Left kidney (tissue), 2 donors: ENCODE measurements around the gene ARAF. TPM values are rescaled to one million over a fixed set of nuclear protein-coding genes. Genes with fewer than 3 reads are reported as not detected.
"Not testable (repeated sequence)": the region's sequence is repeated elsewhere in the genome, so short reads cannot be mapped to it uniquely, and the experiment has no call there.

Experiments used
- DNase-seq: peaks from one replicate; pipeline ENCODE4 v3.0.0-alpha.2; 2013
- polyA plus RNA-seq: library from polyadenylated mRNA; unstranded; fragments of 120-200 nt; gene quantifications from one replicate; pipeline ENCODE4 v1.2.1, GENCODE V29; 2013; ENCODE audit not compliant: insufficient read length

Gene ARAF
- polyA plus RNA-seq, 1 donor: 59.5 TPM

DNA sequence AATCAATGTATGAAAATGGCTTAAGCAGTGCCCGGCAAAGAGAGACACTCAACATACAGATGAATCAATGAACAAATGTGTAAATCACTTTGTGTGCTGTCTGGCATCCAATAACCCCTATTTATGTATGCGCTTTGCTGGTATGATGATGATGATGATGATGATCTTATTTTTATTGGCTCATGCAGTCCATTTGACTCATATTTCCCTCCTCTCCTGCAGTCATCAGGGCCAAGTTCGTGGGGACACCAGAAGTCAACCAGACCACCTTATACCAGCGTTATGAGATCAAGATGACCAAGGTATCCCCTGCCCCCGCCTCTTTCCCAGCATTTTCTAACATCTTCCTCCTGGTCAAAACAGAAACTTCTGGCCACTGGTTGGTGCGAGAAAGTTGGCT lies 23.7 kb downstream of the ARAF start:
- DNase-seq: no peak

DNA sequence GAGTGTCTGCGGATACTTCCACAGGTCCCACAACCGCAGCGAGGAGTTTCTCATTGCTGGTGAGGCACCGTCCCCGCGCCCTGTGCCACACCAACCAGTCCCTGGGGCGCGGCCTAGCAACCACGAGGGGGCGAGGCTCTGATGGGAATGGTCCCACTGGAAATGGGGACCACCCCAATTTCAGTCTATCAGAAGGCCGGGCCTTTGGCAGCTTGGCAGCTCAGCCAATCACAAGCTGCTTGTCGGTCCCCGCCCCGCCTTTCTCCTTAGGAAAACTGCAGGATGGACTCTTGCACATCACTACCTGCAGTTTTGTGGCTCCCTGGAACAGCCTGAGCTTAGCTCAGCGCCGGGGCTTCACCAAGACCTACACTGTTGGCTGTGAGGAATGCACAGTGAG lies 24.3 kb downstream of the ARAF start:
- DNase-seq: no peak

DNA sequence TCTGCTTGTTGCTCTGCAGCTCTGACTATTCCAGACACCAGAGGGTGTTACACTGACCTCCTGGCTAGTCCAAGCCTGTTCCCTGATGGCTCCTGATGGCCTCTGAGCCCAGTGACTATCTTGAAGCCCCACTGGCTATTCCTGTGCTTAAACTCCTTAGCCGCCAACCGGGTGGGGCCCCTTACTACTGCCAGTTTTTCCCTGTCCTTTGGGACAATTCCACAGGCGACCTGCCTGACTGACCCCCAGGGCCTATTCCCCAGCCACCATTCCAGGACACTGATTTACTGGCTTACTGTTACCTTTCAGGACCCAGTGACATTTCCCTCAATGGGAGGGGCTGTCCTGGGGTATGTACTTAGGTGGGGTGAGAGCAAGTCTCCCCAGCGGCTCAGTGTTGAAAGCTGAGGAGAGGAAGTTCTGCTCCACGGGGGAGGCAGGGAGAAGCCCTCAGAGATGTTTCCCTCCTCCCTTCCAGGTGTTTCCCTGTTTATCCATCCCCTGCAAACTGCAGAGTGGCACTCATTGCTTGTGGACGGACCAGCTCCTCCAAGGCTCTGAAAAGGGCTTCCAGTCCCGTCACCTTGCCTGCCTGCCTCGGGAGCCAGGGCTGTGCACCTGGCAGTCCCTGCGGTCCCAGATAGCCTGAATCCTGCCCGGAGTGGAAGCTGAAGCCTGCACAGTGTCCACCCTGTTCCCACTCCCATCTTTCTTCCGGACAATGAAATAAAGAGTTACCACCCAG lies 25.2 kb downstream of the ARAF start:
- no peak for DNase-seq

DNA sequence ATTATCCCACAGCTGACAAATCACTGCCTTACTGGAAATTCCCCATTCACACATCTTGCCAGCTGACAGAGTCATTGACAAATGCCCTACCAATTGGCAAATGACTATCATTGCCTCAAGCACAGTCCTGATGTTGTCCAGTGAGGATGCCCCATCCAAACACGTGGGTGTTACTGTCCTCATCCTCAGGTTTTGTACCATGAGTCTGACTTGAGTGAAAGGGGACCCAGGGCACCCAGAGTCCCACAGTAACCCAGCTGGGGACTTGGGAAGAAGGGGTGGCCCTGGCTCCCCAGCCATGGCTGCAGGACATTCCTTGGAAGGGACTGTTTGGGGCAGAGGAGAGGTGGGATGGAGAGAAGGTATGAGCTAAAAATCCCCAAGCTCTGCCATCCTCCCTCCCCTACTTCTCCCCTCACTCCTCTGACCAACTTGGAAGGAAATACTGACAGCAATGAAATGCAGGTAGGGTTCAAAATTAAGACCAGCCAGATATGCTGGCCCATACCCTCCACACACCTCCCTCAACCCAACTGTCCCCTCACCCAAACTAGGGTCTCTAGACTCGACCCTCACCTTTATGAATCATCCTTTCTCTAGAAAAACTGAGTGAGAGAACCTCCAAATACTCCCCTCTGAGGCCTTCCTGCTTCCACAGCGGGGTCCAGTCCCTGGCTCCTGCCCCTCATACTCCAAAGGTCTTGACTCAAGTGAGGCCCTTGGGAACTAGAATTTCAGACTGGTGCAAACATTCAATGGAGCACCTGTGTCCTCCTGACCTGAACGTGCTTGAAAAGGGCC lies 26.3 kb downstream of the ARAF start:
- DNase-seq: no peak

DNA sequence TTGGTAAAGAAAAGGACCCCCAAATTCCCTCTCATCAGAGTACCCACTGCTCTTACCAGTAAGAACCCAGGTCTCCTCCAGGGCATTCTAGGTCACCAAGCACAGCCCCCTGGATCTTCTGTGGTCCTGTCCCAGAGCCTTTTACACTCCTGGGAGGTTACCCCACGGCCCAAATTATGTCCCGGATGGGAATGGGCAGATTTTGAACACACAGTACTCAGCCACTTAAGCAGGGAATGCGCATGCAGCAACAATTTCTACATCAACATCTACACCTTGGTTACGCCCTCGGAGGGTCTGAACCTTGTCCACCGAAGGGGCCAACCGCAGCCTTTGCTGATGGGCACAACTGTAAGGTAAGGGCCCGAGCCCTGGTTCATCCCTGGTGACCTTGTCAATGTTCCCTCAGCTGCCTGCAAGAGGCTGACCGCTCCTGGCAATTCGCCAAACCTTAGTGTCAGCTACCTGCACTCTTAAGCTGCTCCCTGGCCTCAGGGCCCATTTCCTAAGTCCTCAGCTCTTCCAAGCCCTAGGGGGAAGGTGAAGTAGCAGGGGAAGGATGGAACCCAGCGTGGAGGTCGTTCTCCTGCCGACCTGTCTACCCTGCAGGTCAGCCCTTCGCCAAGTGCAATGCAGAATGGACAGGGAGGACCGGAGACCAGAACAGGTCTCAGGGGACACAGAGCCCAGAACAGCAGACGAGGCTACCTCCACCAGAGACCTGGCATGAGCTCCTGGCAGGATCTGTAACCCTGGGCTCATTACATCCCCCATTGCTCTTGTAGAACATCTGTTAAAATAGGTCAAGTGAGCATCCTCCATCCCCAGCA lies 27.1 kb downstream of the ARAF start:
- no peak for DNase-seq

DNA sequence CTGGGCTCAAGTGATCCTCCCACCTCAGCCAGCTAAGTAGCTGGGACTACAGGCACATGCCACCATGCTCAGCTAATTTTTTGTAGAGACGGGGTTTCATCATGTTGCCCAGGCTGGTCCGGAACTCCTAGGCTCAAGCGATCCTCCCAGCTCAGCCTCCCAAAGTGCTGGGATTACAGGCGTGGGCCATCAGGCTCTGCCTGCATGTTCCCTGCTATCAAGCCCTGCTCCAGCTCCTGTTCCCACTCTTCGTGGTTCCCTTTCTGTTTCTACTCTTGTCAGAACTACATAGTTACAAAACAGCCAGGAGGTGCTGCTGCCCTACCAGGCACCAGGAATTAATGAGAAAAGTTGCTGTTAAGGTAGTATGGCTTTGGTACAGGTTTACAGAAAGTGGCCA lies 30.0 kb downstream of the ARAF start:
- no peak for DNase-seq

DNA sequence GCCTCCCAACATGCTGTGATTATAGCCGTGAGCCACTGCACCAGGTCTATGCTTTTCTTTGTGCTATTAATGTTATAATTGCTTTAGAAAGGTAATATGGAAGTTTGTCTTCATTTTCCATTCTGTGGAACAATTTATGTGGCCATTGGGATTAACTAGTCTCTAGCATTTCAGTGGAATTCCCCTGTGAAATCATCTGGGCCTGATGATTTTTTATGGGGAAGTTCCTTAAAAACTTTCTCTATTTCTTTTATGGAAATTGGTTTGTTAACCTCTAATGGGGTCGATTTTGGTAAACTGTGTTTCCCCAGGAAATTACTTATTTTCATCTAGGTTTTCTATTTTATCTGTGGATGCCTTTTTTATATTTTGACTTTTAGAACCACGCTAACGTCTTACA lies 32.5 kb downstream of the ARAF start:
- no peak for DNase-seq

DNA sequence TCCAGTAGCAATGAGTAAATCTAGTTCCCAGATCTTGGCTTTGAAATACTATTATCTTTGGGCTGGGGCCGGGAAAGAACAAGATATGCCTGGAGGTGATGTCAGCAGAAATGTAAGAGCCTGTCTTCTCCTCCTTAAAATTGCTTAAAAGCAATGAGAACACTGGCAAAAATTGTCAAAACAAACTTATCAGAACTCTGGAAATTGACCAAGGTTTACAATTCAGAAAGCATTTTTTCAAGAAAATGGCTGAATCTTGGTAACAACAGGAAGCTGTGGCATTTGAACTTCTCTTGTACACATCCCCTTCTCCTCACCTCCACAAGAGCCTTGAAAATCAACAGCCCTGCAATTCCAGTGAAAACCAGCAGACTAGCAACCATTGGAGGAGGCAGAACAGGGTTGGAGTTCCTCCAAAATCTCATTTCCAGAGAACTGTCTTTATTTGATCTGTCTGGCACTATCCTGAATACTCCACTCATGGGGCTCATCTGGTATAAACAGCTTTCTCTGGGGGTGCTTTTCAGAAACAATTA lies 34.8 kb downstream of the ARAF start:
- no peak for DNase-seq

DNA sequence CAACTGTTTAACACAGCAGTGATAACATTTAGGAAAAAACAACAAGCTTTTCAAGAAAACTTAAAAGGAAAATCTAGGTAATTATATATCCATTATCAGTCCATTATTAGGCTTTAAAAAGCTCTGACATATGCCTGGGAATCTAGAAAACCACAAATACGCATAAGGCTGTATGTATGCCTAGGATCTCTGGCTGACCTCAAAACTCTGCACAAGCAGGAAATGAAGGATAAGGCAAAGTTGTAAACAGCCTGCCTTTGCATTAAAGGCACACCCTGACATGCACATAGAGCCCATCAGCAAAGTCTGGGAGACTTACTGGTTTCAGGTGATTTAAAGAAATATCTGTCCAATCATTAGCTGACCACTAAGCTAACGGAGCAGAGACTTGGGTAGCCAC lies 35.3 kb downstream of the ARAF start:
- no peak for DNase-seq

DNA sequence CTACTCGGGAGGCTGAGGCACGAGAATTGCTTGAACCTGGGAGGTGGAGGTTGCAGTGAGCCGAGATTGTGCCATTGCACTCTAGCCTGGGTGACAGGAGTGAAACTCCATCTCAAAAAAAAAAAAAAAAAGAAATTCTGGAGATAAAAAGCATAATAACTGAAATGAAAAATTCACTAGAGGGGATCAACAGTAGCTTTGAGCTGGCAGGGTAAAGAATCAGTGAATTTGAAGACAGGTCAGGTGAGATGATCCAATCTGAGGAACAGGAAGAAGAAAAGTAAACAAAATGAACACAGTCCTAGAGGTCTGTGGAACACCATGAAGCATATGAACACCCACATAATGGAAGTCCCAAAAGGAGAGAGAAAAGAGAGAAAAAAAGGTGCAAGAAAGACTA lies 36.2 kb downstream of the ARAF start:
- DNase-seq: no peak

DNA sequence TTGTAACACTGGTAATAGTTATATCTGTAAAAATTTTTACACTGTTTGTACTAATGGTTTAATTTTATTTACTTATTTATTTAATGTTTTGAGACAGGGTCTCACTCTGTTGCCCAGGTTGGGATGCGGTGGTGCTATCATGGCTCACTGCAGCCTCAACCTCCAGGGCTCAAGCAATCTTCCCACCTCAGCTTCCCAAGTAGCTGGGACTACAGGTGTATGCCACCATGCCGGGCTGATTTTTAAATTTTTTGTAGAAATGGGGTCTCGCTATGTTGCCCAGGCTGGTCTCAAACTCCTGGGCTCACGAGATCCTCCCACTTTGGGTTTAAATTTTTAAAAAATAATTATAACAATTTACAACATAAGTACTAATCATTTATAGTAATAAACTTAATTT lies 42.1 kb downstream of the ARAF start:
- not testable (repeated sequence) for DNase-seq

DNA sequence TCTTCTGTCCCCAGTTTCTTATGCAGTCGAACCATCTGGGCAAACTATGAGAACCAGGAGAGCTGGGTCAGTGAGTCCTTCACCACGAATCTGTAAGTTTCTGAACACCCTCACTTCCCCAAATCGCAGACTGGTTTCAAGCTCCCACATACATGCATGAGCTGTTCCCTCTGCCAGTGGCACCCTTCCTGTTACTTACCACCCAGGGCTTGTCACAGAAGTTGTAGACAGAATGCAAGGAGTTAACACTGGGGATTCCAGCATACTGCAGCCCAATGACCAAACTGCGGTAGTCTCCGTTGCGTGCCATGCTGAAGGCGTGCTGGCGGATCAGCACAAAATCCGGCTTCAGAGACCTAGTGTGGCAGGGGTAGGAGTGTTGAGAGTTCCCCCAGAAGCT lies 44.0 kb downstream of the ARAF start:
- no peak for DNase-seq

DNA sequence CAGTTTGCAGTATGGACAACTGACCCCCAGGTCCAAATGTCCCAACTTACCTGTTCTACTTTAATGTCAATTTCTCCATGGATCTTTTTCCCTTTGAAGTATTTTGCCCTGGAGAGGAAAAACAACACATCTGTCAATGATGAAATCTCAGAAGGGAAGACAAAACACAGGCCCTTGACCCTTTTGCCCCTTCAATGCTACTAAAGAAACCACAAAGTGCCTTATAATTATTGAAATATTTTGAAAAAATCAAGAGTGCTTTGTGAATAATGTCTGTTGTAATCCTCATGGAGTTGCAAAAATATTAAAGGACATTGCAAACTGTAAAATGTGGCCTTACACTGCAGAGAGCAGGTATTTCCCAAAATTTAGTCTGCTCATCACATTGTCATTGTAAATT lies 46.1 kb downstream of the ARAF start:
- DNase-seq: no peak

DNA sequence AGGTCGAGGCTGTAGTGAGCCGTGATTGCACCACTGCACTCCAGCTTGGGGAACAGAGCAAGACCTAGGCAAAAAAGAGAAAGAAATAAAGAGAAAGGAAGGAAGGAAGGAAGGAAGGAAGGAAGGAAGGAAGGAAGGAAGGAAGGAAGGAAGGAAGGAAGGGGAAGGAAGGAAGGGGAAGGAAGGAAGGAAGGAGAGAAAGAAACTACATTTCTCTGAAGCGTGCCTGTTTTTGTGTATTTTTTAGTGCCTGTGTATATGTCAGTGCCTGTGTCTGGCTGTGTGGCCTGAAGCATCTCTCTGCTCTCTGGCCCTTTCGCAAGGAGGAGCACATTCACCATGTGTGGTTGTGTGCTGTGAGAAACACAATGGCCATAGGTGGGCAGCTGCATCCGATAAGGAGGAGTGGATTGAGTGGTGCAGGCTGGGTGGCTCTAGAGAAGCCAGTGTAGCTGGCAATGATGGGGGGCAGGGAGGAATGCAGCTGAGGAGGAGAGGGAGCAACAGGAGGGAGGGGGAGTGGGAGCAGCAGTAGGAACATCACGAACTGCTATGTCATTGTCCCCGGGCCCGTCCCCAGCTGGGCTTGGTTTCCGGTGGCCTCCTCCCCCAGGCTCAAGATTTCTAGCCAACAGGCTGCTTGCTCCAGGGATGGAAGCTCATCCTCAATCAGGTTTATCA lies 47.3 kb downstream of the ARAF start:
- DNase-seq: no peak

DNA sequence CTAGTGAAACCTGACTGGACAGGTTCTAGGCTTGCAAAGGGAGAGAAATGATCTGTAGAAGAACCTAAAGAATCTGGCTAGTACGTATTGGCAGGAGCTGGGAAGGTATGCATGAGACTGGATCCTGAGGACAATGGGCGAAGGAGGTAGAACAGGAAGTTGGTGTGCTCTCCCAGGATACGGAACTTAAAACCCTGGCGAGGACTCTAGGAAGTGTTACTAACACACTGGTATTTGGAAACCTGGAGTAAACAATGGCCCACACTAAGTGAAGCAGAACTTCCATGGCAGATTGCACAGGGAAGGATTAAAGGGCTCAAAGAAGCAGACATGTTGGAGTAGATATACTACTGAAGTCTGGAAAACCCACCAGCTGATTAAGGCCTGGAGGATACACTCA lies 49.5 kb downstream of the ARAF start:
- DNase-seq: no peak

DNA sequence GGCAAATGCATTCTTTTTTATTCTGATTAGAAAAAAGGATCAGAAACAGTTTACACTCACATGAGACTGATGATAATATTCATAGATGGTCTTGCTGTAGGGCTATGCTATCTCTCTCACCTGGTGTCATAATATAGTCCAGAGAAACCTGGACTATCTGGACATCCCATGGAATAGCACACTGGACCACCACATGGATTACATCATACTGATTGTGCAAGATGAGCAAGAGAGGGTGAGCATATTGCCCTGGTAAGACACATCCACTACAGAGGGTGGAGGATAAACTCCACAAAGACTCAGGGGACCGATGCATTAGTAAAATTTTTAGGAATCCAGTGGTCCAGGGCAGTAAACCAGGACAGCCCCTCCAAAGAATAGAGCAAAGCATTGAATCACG lies 50.5 kb downstream of the ARAF start:
- DNase-seq: no peak

DNA sequence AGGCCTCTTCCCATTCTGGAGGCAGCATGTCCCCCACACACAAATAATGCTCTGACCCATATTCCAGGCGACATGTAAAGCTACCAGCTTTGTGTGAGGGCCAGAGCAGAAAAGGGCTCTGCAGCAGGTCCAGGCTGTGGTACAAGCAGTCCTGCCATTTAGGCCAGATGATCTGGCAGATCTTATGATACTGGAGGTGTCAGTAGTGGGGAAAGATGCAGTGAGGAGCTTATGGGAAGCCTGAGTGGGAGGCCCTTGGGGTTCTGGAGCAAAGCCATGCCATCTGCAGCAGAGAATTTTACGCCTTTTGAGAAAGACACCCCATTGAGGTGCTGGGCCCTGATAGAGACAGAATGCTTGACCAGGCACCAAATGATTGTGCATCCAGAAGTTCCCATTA lies 50.9 kb downstream of the ARAF start:
- no peak for DNase-seq

DNA sequence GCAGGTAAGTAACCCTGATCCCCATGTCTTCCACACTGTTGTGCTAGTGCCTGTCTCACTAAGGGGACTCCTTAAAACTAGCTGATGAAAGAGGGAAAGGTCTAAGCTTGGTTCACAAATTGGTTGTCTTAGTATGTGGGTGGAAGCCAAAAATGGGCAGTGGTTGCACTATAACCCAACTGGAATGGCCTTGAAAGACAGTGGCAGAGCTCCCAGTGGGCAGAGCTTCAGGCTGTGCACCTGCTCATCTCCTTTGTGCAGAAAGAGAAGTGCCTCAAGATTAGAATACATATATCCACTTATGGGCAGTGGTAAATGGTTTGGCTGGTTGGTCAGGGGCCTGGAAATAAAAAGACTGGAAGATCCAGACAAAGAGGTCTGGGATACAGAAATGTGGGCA lies 51.4 kb downstream of the ARAF start:
- DNase-seq: no peak

DNA sequence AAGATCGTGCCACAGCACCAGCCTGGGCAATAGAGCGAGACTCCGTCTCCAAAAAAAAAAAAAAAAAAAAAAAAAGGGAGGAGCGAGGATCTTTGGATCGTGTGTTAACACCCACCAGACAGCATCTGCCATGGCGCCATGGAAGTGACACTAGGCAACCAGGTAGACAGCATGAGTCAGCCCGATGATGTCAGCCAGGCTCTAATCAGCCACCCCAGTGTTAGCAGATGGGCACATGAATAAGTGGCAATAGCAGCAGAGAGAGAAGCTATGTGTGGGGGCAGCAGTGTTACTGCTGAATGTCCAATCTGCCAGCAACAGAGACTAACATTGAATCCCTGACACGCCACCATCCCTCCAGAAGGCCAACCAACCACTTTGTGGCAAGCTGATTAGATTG lies 52.1 kb downstream of the ARAF start:
- no peak for DNase-seq

DNA sequence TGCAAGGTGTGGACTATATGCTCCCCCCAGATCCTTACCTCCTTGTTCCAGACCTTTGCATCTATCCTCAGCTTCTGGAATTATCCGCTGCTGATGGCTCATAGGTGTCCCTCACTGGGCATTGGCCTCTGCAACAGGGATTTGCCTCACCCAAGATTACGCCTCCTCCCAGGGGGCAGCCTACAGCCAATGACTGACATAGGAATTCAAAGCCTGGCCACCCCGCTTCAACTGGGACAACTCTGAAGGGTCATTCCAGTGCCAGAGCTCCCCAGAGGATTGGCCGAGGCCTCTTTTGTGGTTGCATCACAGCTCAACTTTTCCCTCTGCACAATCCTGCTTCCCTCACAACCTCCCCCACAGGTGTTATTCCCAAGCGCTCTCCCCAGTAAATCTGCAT lies 53.6 kb downstream of the ARAF start:
- DNase-seq: no peak

DNA sequence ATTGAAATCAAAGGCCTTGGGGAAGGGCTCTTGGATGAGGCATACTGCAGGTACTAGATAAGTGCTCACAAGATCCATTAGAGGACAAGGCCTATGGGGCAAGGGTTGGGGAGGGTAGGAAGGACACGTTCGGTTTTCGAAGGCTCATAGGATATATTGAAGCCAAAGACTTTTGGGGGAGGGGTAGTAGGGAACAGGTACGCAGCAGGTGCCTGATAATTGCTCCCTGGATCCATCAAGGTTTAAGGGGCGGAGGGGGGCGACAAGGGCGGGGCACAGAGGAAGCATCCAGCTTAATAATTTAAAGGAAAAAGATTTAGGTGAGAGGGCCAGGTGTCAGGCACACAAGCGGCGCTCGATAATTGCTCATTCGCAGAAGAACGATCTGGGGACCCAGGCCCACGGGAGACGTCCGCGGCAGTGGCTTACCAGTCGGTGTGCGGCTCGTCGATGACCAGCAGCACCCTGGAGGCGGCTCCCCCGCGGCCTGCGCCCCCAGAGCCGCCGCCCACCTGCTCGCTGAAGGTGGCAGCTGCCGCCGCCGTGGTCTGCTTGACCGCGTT lies 58.0 kb downstream of the ARAF start:
- no peak for DNase-seq
